ENCODE results near the gene ZNF683. TPM values are rescaled to one million over a fixed set of nuclear protein-coding genes. Genes with fewer than 3 reads are reported as not detected.
"Not testable (repeated sequence)": the region's sequence is repeated elsewhere in the genome, so short reads cannot be mapped to it uniquely, and the experiment has no call there.

The ZNF683 gene
- total RNA-seq, 1 donor from 2014 or later = not detected

DNA sequence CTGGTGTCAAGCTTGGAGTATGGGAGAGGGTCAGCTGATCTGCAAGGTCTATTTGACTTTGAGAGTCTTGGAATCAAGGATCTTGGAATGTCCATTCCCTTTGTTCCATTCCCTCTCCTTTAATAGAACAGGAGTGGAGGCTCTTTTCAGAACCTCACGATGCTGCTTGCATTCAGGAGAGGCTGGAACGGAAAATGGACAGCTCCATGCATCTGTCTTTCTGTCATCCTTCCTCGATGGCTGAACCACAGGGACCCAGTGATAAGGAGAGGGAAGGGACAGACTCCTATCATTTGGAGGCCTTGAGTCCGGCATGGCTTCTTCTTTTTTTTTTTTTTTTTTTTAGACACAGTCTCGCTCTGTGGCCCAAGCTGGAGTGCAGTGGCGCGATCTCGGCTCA is 23.2 kb upstream of the ZNF683 start:
- no peaks in the 10 kb centered on the region for H3K9me3 Mint-ChIP-seq (ENCODE audit: low read depth)
- H3K27me3 Mint-ChIP-seq = no peaks in the 10 kb centered on the region
- H3K4me3 Mint-ChIP-seq (ENCODE audit: low read depth) = no peak overlapping the region
- TF ChIP-seq, protein P1, sequence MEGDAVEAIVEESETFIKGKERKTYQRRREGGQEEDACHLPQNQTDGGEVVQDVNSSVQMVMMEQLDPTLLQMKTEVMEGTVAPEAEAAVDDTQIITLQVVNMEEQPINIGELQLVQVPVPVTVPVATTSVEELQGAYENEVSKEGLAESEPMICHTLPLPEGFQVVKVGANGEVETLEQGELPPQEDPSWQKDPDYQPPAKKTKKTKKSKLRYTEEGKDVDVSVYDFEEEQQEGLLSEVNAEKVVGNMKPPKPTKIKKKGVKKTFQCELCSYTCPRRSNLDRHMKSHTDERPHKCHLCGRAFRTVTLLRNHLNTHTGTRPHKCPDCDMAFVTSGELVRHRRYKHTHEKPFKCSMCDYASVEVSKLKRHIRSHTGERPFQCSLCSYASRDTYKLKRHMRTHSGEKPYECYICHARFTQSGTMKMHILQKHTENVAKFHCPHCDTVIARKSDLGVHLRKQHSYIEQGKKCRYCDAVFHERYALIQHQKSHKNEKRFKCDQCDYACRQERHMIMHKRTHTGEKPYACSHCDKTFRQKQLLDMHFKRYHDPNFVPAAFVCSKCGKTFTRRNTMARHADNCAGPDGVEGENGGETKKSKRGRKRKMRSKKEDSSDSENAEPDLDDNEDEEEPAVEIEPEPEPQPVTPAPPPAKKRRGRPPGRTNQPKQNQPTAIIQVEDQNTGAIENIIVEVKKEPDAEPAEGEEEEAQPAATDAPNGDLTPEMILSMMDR (IDR thresholded peaks at IDR 0.05; ENCODE audit: unreplicated experiment) = no peak
- peaks cover 4% of the 10 kb centered on the region for H3K4me1 Mint-ChIP-seq (ENCODE audit: low read depth)
- no peak overlapping the region for H3K27ac Mint-ChIP-seq
- DNase-seq (ENCODE audit: low spot score, unreplicated experiment) = no peak
- no peaks in the 10 kb centered on the region for H3K36me3 Mint-ChIP-seq (ENCODE audit: insufficient read depth)

DNA sequence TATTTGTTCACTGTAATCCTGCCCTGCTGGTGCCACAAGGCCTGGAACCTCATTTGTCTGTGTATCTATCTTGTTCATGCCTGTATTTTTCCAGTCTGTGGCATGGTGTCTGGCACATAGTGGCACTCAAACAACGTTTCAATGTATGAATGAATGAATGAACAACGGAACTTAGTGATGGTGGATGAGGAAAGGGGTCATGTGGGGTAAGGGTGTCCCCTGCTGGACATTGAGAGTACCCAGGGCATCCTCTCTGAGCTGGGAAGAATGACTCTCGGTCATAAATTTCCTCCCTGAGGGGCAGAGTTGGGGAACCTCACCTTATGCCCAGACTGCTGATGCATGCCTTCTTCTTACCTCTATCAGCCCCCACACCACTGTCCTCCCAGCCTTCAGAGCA is 18.9 kb upstream of the ZNF683 start:
- TF ChIP-seq, protein P1 (IDR thresholded peaks at IDR 0.05; ENCODE audit: unreplicated experiment) = peak; percentile 57
- Mint-ChIP-seq H3K9me3 (ENCODE audit: low read depth) (no peaks in the 10 kb centered on the region), H3K27ac (no peak overlapping the region), H3K27me3 (no peaks in the 10 kb centered on the region), H3K4me1 (ENCODE audit: low read depth) (peaks cover 4% of the 10 kb centered on the region), H3K36me3 (ENCODE audit: insufficient read depth) (no peaks in the 10 kb centered on the region), H3K4me3 (ENCODE audit: low read depth) (no peak overlapping the region)
- no peak for DNase-seq (ENCODE audit: low spot score, unreplicated experiment)

DNA sequence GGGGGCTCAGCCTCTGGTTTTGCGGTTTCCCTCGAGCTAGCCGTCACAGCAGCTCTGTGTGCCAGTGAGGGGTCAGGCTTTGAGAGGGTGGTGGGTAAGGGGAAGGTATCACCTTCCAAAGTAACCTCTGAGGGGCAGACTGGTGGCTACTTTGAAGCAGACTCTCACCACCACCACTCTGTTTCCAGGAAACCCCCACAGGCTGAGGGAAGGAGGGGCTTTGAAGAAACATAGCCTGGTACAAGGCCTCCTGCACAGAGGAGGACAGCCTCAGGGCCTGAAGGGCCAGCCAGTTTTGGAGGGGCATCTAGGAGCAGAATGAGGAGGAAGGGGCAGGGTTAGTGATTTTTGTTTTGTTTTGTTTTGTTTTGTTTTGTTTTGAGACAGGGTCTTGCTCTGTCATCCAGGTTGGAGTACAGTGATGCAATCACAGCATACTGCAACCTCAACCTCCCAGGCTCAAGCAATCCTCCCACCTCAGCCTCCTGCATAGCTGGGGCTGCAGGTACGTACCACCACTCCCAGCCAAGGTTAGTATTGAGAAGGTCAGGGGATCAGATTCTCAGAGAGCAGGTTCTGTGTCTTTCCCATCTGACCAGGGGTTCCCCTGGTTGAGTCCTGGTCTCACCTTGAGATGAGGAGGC is 17.2 kb upstream of the ZNF683 start:
- no peaks in the 10 kb centered on the region for H3K36me3 Mint-ChIP-seq (ENCODE audit: insufficient read depth)
- H3K4me3 Mint-ChIP-seq (ENCODE audit: low read depth) = no peak overlapping the region
- no peak overlapping the region for H3K27ac Mint-ChIP-seq
- no peaks in the 10 kb centered on the region for H3K9me3 Mint-ChIP-seq (ENCODE audit: low read depth)
- no peaks in the 10 kb centered on the region for H3K27me3 Mint-ChIP-seq
- DNase-seq (ENCODE audit: low spot score, unreplicated experiment) = no peak
- H3K4me1 Mint-ChIP-seq (ENCODE audit: low read depth) = peaks cover 4% of the 10 kb centered on the region
- TF ChIP-seq, protein P1 (IDR thresholded peaks at IDR 0.05; ENCODE audit: unreplicated experiment) = no peak

DNA sequence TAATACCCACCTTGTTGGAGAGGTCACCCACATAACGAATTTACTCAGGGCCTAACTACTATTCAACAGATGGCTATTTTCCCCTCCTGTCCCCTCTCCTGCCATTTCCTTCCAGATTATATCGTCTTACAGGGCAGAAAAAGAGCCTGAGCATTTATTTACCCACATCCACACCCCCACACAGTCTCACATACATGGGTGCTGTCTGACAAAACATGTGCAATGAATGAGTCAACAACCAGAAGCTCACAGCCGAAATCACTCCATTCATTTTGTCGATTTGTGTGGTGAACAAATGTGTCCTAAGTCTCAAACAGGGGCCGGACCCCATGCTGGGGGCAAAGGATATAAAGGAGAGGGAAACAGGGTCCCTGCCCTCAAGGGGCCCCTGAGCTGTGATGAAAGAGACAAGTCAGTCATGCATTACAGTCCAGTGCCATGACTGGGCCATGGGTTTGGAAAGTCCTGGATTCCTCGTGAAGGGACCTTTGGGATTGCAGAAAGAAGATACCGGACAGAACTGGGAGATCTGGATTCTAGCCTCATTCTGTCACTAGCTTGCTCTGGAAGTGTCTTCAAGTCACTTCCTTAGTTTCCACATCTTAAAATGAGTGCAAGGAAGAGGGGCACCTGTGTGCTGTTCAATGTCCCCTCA is 16.4 kb upstream of the ZNF683 start:
- H3K27ac Mint-ChIP-seq = no peak overlapping the region
- TF ChIP-seq, protein P1 (IDR thresholded peaks at IDR 0.05; ENCODE audit: unreplicated experiment) = no peak
- H3K36me3 Mint-ChIP-seq (ENCODE audit: insufficient read depth) = no peaks in the 10 kb centered on the region
- H3K27me3 Mint-ChIP-seq = no peaks in the 10 kb centered on the region
- DNase-seq (ENCODE audit: low spot score, unreplicated experiment) = no peak
- H3K9me3 Mint-ChIP-seq (ENCODE audit: low read depth) = no peaks in the 10 kb centered on the region
- no peak overlapping the region for H3K4me3 Mint-ChIP-seq (ENCODE audit: low read depth)
- H3K4me1 Mint-ChIP-seq (ENCODE audit: low read depth) = peaks cover 4% of the 10 kb centered on the region

DNA sequence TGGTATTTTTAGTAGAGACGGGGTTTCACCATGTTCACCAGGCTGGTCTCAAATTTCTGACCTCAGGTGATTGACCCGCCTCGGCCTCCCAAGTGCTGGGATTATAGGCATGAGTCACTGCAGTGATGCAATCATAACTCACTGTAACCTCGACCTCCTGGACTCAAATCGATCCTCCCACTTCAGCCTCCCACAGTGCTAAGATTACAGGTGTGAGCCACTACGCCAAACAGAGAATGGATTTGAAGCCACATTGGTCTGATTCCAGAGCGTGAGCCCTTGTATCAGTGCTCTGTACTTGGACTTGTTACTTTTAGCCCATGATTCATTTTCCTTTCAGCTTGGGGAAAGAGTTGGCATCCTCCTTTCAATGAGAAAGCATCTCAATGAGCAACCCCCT is 14.9 kb upstream of the ZNF683 start:
- Mint-ChIP-seq H3K4me3 (ENCODE audit: low read depth) (no peak overlapping the region), H3K27me3 (no peaks in the 10 kb centered on the region)

DNA sequence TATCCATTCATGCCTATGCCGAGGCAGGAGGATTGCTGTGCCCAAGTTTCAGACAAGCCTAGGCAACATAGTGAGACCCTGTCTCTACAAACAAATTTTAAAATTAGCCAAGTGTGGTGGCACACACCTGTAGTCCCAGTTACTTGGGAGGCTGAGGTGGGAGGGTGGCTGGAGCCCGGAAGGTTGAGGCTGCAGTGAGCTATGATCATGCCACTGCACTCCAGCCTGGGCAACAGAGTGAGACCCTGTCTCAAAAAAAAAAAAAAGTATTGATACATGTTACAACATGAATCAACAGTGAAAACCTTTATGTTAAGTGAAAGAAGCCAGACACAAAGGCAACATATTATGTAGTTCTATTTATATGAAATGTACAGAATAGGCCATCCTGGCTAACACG is 12.5 kb upstream of the ZNF683 start:
- not testable (repeated sequence) for H3K4me1 Mint-ChIP-seq (ENCODE audit: low read depth); H3K27me3 Mint-ChIP-seq; DNase-seq (ENCODE audit: low spot score, unreplicated experiment); H3K36me3 Mint-ChIP-seq (ENCODE audit: insufficient read depth); H3K27ac Mint-ChIP-seq; H3K9me3 Mint-ChIP-seq (ENCODE audit: low read depth); H3K4me3 Mint-ChIP-seq (ENCODE audit: low read depth)

More for the DNA sequence above, 14.9 kb upstream of the ZNF683 start:
- Mint-ChIP-seq H3K4me1 (ENCODE audit: low read depth) (peaks cover 3% of the 10 kb centered on the region), H3K27ac (peak overlapping the region; percentile 29), H3K36me3 (ENCODE audit: insufficient read depth) (no peaks in the 10 kb centered on the region), H3K9me3 (ENCODE audit: low read depth) (no peaks in the 10 kb centered on the region)
- TF ChIP-seq, protein P1 (IDR thresholded peaks at IDR 0.05; ENCODE audit: unreplicated experiment) = no peak
- no peak for DNase-seq (ENCODE audit: low spot score, unreplicated experiment)

Data from progenitor cell of endocrine pancreas (in vitro differentiated cells).